Measurements from ENCODE around the gene PKD2L1. TPM values are rescaled to one million over a fixed set of nuclear protein-coding genes. Genes with fewer than 3 reads are reported as not detected.

The PKD2L1 gene
- total and polyA plus RNA-seq, 10 of the 15 experiments (the other 5 are each of a cell fraction or from before 2014, with no cell fraction given), result 0.05 to 0.17 (median 0.08) TPM; not detected in 6

- in situ Hi-C loops (cut with MboI) (no loop called here), intact Hi-C loops (cut with micrococcal nuclease; ENCODE audit: unreplicated experiment) (no loop called here)
- ChIA-PET RAD21 (ENCODE audit: unreplicated experiment) (no interaction called here), POLR2A (interaction anchor here (1.0 kb wide), 1 partner anchor 29 kb away, joined by 3 read pairs; no protein-coding TSS in a partner anchor), CTCF (interaction anchor here (1.1 kb wide), 1 partner anchor 12 kb away, joined by 3 read pairs; no protein-coding TSS in a partner anchor), SMC1A (ENCODE audit: uncharacterized antibody, unreplicated experiment) (no interaction called here)
- H3K4me3 ChIP-seq, result no peak overlapping the region
- no peak overlapping the region for H3K27ac ChIP-seq (ENCODE audit: control insufficient read depth, insufficient read depth)
- peaks cover 3% of the 10 kb centered on the region for H3K79me2 ChIP-seq (ENCODE audit: control insufficient read depth, insufficient read depth, low read length)
- H3K9ac ChIP-seq (ENCODE audit: control insufficient read depth, insufficient read depth, low read length), result no peak overlapping the region
- WGBS (ENCODE audit: insufficient coverage, insufficient replicate concordance, low lambda C conversion rate, missing lambda C conversion rate), result 2% methylated on average over 3 of the region's 3 CpGs
- TF ChIP-seq CHD2 (IDR thresholded peaks at IDR 0.05; ENCODE audit: borderline replicate concordance, low read depth, low read length) (no peak), IRF4 (IDR thresholded peaks at IDR 0.05; ENCODE audit: low read depth, low read length) (no peak), MYB (IDR thresholded peaks at IDR 0.05; ENCODE audit: borderline replicate concordance, low read depth, low read length) (no peak), SP1 (IDR thresholded peaks at IDR 0.05; ENCODE audit: low read depth, low read length) (no peak), ETV6 (conservative IDR thresholded peaks at IDR 0.05 in 1 of 2, IDR thresholded peaks at IDR 0.05 in 1 of 2; ENCODE audit: borderline replicate concordance in 1 of 2, low read depth in 1 of 2) (no peak)
- no peaks in the 10 kb centered on the region for H3K4me1 ChIP-seq (ENCODE audit: control insufficient read depth, insufficient read depth, low read length)
- no peaks in the 10 kb centered on the region for H3K27me3 ChIP-seq (replicated peaks in 1 of 2; ENCODE audit: control insufficient read depth in 2 of 2, insufficient read depth in 2 of 2, low read length in 1 of 2)
- H3K36me3 ChIP-seq (ENCODE audit: control insufficient read depth in 2 of 2, insufficient read depth in 2 of 2, low read length in 1 of 2), result no peaks in the 10 kb centered on the region
- no peak for FAIRE-seq
- no TSS peak for BruUV-seq (replicated peaks)
- H4K20me1 ChIP-seq (ENCODE audit: control insufficient read depth, insufficient read depth), result no peaks in the 10 kb centered on the region
- ATAC-seq, result no peak
- DNase-seq (ENCODE audit: low read depth, low spot score), result no peak
- no peak overlapping the region for H3K4me2 ChIP-seq (ENCODE audit: control insufficient read depth, insufficient read depth)
- no peak overlapping the region for H2AFZ ChIP-seq (ENCODE audit: control insufficient read depth, low read depth, low read length)
- H3K9me3 ChIP-seq (replicated peaks; ENCODE audit: control insufficient read depth, insufficient read depth, low read length), result no peaks in the 10 kb centered on the region
These were observed 38.7 kb downstream of the PKD2L1 start for GRCh38 chr10:100291356-100291755.

- POLR2A ChIA-PET, result no interaction called here
- H3K27me3 ChIP-seq (replicated peaks in 1 of 2; ENCODE audit: control insufficient read depth in 2 of 2, insufficient read depth in 2 of 2, low read length in 1 of 2), result no peaks in the 10 kb centered on the region
- ATAC-seq (no peak), DNase-seq (ENCODE audit: low read depth, low spot score) (no peak), FAIRE-seq (no peak)
- no peak overlapping the region for H3K4me3 ChIP-seq
- H3K4me2 ChIP-seq (ENCODE audit: control insufficient read depth, insufficient read depth), result no peak overlapping the region
- H4K20me1 ChIP-seq (ENCODE audit: control insufficient read depth, insufficient read depth), result no peaks in the 10 kb centered on the region
- RAD21 ChIA-PET (ENCODE audit: unreplicated experiment), result no interaction called here
- in situ Hi-C loops (cut with MboI), result no loop called here
- SMC1A ChIA-PET (ENCODE audit: uncharacterized antibody, unreplicated experiment), result no interaction called here
- no peaks in the 10 kb centered on the region for H3K4me1 ChIP-seq (ENCODE audit: control insufficient read depth, insufficient read depth, low read length)
- no peak overlapping the region for H3K9ac ChIP-seq (ENCODE audit: control insufficient read depth, insufficient read depth, low read length)
- no TSS peak for BruUV-seq (replicated peaks)
- CTCF ChIA-PET, result no interaction called here
- 54% methylated on average over 2 of the region's 2 CpGs for WGBS (ENCODE audit: insufficient coverage, insufficient replicate concordance, low lambda C conversion rate, missing lambda C conversion rate)
- H3K27ac ChIP-seq (ENCODE audit: control insufficient read depth, insufficient read depth), result no peak overlapping the region
- no peak overlapping the region for H2AFZ ChIP-seq (ENCODE audit: control insufficient read depth, low read depth, low read length)
- H3K79me2 ChIP-seq (ENCODE audit: control insufficient read depth, insufficient read depth, low read length), result peaks cover 20% of the 10 kb centered on the region
- no peaks in the 10 kb centered on the region for H3K36me3 ChIP-seq (ENCODE audit: control insufficient read depth in 2 of 2, insufficient read depth in 2 of 2, low read length in 1 of 2)
- no peaks in the 10 kb centered on the region for H3K9me3 ChIP-seq (replicated peaks; ENCODE audit: control insufficient read depth, insufficient read depth, low read length)
- intact Hi-C loops (cut with micrococcal nuclease; ENCODE audit: unreplicated experiment), result no loop called here
- TF ChIP-seq RAD51 (IDR thresholded peaks at IDR 0.05) (no peak), RB1 (IDR thresholded peaks at IDR 0.05; ENCODE audit: borderline replicate concordance) (no peak), NKRF (conservative IDR thresholded peaks at IDR 0.05) (no peak), ZNF687 (IDR thresholded peaks at IDR 0.05) (no peak)
These were observed 40.4 kb downstream of the PKD2L1 start for GRCh38 chr10:100289641-100290040.
